HG03139 (cell line): ENCODE data around the gene TNS3.

Source experiments
- ATAC-seq: cut with Tn5 transposase; IDR thresholded peaks from one replicate; pipeline ENCODE4 v1.9.1; 2021; ENCODE audit not compliant: unreplicated experiment

The TNS3 gene

DNA sequence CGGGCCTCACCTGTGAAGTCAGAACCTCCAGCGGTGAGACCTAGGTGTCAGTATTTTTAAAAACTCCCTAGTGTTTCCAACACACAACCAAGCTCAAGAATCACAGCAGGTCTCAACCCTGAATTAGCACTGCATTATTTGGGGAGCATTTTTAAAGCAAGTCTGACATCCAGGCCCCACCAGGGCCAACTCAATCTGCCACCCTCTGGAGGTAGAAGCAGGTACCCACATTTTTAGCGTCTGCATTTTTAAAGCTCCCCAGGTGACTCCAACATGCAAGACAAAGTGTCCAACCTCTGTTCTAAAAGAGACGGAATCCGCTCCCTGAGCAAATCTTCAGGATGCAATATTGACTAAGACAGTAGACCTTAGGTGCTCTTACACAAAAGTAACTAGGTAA lies 225.7 kb downstream of the TNS3 start:
- no peak for ATAC-seq

DNA sequence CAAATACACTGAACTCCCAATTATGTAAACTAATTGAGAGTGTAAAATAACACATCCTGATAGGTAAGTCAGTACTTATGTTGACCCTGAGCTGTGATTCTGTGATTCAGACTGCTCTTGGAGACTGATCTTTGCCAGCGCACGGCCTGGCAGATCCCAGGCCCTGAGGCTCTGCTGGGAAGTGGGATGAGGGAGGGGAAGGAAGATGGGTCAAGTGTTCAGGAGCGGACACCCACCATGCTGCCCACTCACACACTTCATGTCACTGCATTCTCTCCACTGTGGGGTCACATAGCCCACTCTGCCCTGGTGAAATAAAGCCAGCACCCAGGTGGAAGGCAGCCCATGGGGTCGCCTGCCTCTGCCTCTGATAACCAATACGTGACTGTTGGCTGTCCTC lies 226.2 kb downstream of the TNS3 start:
- ATAC-seq, result no peak

DNA sequence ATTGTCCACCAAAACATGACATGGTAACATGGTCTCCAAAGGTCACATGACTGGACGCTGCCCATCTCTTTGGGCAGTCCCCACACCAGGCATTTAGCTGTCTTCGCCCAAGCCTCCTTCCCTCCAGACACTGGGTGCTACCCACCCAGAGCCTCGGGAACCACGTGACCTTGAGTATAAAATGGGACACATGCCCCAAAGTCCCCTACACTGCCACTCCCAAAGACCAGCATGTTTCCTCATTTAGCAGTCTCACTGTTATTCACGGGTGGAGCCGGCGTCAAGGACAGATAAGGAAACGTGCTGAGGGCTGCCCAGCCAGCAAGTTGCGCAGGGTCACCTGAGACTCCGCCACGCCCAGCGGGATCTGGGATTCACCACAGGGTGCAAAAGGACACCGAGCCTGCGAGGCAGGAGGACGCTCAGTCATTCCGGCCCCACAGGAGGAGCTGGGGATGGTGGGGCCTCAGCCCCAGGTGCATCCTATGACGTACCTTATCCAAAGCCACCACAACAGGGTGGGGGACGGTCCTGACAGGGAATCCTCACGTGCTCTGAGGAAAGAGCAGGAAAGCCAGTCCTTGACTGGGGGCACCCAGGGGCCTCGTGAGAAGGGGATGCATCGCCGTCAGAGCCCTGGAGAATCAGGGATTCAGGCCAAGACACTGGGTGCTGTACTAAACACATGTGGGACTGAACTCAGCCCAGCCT lies 226.9 kb downstream of the TNS3 start:
- ATAC-seq, result no peak

DNA sequence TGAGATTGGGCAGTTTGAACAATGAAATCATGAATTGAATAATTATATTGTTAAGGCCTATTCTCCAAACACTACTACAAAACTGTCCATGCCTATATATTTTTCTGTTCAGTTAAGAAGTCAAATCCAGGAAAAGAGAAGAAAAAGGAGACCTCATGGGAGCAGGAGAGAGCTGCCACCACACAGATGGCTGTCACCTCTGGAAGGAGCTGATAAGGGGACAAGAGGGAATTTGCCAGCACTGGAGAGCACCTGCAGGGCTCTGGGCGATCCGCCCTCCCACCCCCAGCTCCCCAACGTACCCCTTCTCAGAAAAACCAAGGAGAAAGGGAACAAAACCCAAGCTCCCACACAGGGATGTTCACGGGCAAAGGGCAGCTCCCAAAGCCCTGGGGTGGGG lies 227.8 kb downstream of the TNS3 start:
- ATAC-seq, result no peak

DNA sequence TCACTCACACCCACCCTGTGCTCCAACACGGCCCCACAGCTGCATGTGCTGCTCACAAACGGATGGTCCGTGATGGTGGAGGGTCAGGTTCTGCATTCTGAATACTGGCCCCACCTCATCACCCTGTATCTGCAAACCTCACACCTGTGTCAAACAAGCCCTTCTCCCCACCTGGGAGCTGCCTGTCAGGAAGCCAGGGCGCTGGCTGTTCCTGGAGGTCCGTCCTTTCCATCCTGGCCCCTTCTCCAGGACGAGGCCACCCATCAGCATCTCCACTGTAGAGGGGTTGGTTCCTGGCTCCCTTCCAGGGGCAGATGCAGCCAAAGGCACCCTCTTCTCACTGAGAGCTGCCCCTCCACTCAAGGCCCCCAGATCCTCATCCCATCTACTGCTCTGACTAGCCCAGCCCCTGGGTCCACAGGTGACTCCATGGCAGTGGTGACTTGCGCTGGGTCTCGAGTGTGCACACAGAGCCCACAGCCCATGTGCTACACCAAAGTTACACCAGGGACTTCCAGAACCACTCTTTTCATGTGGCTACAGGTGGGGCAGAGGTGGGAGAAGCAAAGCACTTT lies 229.4 kb downstream of the TNS3 start:
- ATAC-seq, result no peak

DNA sequence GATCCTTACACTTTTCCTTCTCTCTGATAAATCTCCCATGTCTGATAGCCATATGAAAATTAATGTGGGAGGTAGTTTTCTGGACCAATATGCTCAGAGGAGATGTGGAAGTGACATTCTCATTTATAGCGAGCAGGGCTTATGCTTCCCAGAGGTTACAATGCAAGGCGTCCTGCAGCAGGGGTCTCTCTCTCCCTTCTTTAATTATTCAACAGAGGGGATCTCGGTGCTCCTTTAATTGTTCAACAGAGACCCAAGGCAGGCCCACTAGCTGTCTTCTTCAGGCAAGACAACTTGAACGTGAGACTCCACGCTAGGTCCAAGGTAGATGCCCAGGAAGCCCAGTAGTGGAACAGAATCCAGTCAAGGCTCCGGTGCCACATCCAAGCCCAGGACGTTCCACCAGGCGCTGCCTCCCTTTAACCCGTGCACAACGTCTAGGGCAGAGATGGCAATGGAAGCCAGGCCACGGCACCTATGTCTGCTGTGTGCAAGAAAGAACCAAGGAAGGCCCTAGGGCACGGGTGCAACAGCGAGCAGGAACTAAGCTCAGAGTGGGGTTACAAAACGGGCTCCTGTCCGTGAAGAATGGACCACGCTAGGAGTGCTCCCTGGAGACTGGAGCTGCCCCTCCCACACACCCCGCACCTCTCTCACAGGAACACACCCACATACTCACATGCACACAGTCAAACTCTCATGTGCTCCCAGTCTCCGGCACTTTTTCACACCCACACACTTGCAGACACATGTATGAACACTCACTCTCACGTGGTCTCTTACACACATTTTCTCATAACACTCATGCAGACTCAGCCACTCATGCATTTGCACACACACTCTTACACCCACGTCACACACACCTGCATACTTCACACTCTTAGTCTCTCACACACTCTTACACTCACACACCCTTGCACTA lies 230.4 kb downstream of the TNS3 start:
- ATAC-seq, result no peak

DNA sequence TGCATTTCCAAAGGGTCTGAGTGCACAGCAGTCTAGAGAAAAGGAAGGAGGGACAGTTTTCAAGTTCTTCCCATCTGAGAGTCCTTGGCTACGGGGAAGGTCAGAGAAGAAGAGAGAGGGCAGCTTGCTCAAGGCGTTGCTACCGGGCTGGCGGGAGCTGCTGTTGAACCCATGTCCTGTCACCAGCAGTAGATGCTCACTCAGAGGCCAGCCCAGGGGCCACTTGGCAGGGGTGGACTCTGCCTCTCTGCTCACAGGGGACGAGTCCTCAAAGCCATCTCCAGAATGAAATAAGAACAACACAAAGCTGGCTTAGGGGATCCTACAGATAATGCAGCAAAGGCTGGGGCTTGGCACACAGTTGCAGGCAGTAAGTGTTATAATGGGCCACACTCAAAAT lies 231.5 kb downstream of the TNS3 start:
- no peak for ATAC-seq

DNA sequence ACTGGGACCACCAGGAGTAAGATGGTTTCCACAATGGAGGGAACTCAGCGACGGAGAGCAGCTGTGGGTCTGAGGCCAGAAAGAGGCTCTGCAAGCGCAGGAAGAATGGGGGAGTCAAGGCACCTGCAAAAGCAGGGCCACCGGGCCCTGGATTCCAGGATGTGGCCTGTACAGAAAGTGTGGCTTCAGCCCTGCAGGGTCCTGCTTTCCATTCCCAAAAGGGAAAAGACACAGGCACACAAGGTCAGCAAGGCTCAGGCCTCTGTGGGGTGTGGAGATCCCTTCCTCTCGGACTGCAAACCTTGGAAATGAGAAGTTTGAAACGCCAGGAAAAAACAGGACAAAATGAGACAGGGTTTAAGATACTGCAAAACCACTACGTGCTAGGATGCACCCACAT lies 232.5 kb downstream of the TNS3 start:
- ATAC-seq, result no peak

DNA sequence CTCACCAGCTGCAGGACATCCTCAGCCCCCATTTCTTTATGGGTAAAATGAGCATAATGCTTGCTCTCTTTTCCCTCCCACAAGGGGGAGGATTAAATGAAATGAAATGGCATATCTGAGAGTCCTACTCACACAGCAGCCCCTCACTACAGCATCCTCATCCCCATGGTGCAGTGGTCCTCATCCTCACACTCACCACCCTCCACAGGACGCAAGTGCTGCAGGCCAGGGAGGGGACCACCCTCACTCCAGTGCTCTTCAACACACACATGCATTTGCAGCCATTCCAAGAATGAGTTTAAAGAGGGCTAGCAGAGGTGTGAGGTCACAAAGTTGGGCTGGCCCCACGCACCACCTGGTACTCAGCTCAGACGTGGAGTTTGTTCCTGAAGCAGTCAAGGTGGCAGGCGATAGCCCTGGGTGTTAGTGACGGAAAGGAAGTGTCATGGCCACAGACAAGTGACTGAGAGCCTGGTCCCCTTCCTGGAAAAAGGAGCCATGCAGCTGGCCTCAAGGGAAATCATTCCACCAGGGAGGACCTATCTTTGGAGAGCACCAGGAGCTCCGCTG lies 234.0 kb downstream of the TNS3 start:
- no peak for ATAC-seq

DNA sequence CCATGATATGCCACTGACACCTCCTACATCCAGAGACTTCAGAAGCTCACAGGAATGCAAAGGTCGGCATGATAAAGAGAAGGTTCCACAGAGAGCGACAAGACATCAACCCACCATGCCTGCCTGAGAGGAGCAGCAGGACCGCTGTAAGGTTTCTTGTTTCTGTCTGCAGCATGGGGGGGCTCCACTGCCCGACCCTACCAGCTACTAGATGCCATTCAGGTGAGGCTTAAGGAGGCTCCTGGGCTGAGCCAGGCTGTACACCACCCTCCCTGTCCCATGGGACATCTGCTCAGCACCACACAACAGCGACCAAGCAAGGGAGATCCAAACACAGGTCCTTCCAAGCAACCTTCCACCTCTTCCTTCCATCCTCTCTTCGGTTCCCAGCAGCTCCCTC lies 234.6 kb downstream of the TNS3 start:
- ATAC-seq, result no peak

DNA sequence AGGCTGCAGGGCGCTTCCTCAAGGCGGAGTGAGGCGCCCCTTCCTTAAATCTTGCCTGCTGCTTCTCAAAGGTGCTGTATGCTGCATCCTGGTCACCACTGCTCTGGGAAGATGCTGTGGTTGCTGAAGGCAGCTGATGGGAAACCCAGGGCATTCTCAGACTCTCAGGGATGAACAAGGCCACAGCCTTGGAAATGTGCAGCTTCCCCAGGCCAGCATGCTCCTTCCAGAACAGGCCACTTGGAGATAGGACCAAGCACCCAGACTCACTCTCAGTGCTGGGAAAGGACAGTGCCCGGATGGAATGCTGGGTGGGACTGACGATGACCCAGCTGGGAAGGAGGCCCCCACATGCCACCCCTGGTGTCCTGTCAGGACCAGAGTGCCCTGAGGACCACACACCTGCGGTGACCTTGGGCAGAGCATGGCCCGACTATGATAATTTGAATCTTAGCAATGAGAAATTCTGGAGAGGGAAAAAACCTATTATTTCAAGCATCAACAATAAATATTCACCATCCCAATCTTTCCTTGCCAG lies 235.5 kb downstream of the TNS3 start:
- no peak for ATAC-seq

DNA sequence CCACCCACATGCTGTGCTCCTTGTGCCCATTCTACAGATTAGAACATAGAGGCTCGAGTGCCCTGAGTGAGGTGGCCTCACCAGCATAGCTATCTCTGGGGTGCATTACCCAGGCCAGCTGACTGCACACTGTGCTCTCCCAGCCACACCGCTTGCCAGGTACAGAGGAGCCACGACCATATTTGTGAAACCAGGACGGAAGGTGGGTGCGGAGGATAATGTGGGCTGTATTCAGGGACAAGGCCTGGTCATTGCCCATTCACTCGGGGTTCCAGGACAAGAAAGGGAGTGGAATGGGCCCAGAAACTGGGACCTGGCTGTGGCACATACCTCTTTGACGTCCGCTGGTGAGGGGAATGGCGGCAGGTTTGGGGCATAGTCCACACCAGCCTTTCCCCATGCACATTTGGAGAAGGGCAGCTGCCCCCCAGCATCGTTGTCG lies 236.0 kb downstream of the TNS3 start:
- no peak for ATAC-seq

DNA sequence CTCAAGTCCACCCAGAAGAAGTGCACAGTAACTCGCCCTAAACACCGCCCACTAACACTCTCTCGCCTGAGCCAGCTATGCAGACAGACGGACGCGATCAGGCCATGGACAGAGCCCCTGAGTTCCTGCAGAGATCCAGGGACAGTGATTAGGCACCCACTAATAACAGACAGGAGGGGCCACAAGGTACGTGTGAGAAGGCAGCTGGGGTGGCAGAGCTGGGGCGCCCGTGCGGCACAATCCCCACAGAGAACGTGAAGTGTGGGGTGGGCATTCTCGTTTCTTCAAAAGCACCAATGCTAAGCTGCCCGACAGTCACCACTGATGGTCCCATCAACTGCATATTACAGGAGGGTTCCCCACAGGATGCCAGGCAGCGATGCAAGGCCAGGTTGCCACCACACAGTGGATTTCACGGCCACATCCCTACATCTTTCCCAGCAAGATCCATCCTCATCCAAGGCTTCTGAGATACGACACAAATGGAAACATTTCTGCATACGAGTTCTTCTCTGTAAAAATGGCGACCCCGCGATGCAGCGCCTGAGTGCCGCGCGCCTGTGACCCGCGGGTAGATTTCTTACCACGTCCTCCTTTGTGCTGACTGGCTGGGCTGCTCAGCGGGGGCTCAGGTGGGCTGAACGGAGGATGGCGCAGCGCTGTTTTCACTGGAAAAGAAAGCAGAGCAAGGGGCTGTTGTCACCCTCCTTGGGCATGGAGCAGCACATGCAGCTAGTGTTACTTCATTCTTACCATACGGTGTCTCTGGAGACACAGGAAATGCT lies 237.5 kb downstream of the TNS3 start:
- no peak for ATAC-seq

DNA sequence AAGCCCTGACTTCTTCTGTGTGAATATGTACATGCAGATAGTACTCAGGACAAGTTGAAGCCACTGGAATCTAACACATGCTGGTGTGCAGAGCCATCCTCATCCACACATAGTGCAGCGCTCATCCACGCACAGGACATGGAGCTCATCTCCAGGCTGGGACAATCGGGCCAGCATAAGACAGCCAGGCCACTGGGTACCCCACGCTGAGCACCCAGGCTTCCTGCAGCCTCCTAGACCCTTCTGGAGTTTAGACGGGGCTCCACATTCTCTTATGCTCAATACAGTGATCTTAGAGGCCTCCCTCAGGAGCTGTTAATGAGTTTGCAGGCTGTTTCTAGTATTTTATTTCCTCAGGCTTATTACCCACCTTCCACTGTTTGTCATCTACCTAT lies 238.9 kb downstream of the TNS3 start:
- no peak for ATAC-seq

DNA sequence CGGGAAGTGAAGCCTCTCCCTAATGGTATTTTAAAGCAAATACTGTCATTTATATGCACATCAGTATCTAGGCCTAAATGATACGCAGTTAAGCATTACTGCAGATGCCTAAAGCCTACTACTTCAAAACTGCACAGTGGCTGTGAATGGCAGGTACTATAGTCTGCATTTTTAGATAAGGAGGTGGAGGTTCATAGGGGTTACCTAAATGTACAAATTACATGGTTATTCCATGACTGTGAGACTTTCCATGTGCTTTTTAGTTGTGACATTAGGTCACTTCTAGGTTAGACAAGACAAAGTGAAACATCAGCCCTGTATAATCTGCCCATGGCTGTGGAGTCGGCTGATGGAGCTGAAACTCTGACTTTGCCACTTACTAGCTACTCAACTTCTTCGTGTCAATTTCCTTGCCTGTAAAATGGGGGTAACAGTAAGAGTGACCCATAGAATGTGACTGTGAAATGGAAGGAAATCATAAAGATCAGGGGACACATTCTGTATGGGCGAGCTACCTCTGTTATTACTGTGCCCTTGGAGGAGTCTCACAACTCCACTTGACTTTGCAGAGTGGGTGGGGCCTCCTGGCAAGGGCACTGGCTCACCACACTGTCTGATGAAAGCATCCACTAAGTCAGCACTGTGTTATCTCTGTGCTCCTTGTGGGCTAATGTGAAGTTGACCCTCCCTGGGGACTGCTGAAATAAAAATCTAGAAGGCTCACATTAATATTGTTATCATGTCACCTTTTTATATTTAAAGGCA lies 239.4 kb downstream of the TNS3 start:
- no peak for ATAC-seq

DNA sequence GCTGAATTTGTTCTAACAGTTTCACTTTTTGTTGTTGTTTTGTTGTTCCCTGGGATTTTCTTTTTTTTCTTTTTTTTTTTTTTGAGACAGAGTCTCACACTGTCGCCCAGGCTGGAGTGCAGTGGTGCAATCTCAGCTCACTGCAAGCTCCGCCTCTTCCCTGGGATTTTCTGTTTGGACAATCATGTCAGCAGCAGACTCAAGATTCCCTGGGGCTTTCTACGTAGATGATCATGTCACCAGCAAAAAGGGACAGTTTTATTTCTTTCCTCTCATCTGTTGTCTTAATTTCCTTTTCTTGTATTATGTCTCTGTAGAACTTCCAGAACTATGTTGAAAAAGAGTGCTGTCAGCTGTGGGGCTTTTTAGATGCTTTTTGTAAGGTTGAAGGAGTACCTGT lies 241.4 kb downstream of the TNS3 start:
- ATAC-seq, result no peak

DNA sequence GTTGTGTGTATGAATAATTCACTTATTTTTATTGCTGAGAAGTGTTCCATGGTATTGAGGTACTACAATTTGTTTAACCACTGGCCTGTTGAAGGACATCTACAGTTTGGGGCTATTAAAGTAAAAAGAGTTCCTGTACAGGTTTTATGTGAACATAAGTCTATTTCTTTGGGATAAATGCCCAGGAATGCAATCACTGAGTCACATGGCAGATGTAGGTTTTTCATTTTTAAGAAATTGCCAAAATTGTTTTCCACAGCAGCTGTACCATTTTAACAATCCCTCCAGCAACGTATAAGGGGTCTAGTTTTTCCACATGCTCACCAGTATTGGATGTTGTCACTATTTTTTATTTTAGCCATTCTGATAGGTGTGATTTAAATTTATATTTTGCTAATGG lies 243.9 kb downstream of the TNS3 start:
- no peak for ATAC-seq

DNA sequence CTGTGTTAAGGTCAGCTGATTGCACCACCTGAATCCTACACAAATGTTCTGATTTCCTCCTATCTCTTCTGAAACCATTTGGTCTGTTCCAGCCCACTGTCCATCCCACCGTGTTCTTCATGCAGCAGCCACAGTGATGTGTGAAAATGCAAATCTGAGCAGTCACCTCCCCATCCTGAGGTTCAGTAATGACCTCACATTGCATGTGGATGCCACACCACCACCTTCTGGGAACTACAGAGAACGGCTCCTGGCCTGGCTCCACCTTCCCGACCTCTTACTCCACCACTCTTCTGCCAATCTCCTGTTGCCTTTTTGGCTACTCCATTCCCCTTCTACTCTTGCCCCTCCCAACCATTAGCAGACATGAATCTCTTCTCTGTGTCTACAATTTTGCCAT lies 244.4 kb downstream of the TNS3 start:
- peak; percentile 78 for ATAC-seq

DNA sequence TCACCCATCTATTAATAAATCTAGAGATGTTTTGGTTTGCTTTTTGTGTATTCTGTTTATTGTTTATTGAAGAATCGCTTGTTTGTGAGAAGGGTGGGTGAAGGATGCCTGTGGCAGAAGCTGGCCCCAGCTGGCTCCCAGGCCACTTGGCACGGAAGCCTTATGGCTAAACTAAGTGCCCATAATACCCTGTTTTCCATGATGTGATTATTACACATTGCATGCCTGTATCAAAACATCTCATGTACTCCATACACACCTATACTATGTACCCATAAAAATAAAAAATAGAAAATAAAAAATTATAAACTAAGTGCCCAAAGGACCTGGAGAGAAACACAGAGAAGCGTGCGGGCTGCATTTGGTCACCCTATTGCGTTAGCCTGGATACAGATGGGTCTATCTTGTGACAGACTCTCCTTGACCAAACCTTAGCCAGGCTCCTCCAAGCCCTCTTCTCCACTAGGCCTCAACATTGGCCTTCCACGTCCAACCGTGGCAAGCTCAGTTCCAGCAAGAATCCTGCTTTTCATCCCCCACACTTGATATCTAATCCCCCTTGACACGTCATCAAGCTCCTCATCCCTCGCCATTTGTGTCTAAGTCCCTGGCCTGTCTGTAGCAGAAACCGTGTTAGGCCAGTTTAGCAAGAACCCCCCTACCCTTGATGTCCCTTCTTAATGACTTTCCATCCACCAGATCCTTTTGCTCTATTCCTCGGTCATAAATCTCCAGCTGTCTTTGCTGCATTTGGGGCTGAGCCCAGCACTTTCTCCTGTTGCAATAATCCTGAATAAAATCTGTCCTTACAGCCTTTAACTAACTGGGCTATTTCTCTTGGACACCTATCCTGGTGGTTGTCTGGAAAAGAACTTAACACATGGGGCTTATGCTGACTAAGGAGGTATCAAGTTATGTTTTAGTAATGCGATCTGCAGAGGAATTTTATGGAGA lies 245.2 kb downstream of the TNS3 start:
- no peak for ATAC-seq
